Heart left ventricle (tissue), 16 donors: ENCODE data around the gene PRDM16. TPM values are rescaled to one million over a fixed set of nuclear protein-coding genes. Genes with fewer than 3 reads are reported as not detected.
A peak's percentile ranks its signal among the peaks of the same experiment; 100 is the strongest.

Experiments used
- ATAC-seq, 4 donors: fragments of 200-7000 bp; cut with Tn5 transposase; one replicate each; pipeline ENCODE4 v1.9.1; 2020 to 2022; ENCODE audit warnings: moderate library complexity in 4 of 4, mild to moderate bottlenecking in 3 of 4, moderate number of reproducible peaks in 1 of 4
- DNase-seq, 5 donors: peaks; one replicate each; pipeline ENCODE4 v3.0.0-alpha.2; 2020
- H3K27ac ChIP-seq, 12 donors: fragments of 200-600 bp; sonication (generic) in 4 of 12; one replicate each; pipeline versions ENCODE4 v1.5.0 to v1.8.0; 2016 to 2022; ENCODE audit warnings: mild to moderate bottlenecking in 2 of 12
- H3K27me3 ChIP-seq, 9 donors: fragments of 200-600 bp; sonication (generic) in 2 of 9; one replicate each; pipeline versions ENCODE4 v1.5.1 to v1.8.0; 2016 to 2022; ENCODE audit warnings: mild to moderate bottlenecking in 3 of 9
- H3K36me3 ChIP-seq, 9 donors: fragments of 200-600 bp; sonication (generic) in 2 of 9; one replicate each; pipeline versions ENCODE4 v1.5.0 to v1.8.0; 2018 to 2022; ENCODE audit warnings: mild to moderate bottlenecking in 2 of 9
- H3K4me1 ChIP-seq, 12 donors: fragments of 200-600 bp; sonication (generic) in 4 of 12; one replicate each; pipeline versions ENCODE4 v1.5.0 to v1.8.0; 2016 to 2022; ENCODE audit warnings: mild to moderate bottlenecking in 3 of 12
- H3K4me3 ChIP-seq, 12 donors: fragments of 200-600 bp; sonication (generic) in 4 of 12; one replicate each; pipeline versions ENCODE4 v1.5.0 to v1.8.0; 2017 to 2022; ENCODE audit warnings: mild to moderate bottlenecking in 9 of 12, moderate library complexity in 4 of 12
- H3K9me3 ChIP-seq, 12 donors: fragments of 200-600 bp; sonication (generic) in 4 of 12; one replicate each; pipeline versions ENCODE4 v1.5.0 to v1.8.0; 2016 to 2022; ENCODE audit warnings: mild to moderate bottlenecking in 1 of 12
- CTCF ChIP-seq, 12 donors: fragments of 200-600 bp; sonication (generic) in 4 of 12; IDR thresholded peaks; one replicate each; pipeline versions ENCODE4 v1.5.0 to v1.8.0; 2018 to 2022; ENCODE audit warnings: antibody characterized with exemption in 12 of 12, mild to moderate bottlenecking in 5 of 12
- POLR2A ChIP-seq, 2 donors: fragments of 450-650 bp; IDR thresholded peaks; one replicate each; pipeline ENCODE4 v1.6.1; 2017; ENCODE audit warnings: antibody characterized with exemption in 2 of 2, mild to moderate bottlenecking in 2 of 2, moderate library complexity in 2 of 2
- WGBS, 4 donors: extraction: QIAGEN DNeasy Blood & Tissue Kit in 2 of 4; methylation state at CpG; one replicate each; pipeline versions ENCODE4 v1.1.5 to v1.1.7; 2013 to 2018; 5-methylcytosine and 5-hydroxymethylcytosine counted together
- intact Hi-C, 10 donors: fragments of 100-400 bp; cut with DNase I; formaldehyde crosslinking; loops; one replicate each; pipeline versions ENCODE4 v1.11.1 to v1.14.2; 2022
- polyA plus RNA-seq, 2 donors: library from polyadenylated mRNA; stranded (reverse); fragments of 200-250 nt; gene quantifications; one replicate each; pipeline ENCODE4 v1.2.3, GENCODE V29; 2013
- total RNA-seq, 9 donors: library from RNA; depleted of rRNA in 2 of 9; stranded (reverse); fragments of >200 nt in 2 of 9; fragmentation: NEBNext Ultra II Directional in 3 of 9; extraction: Animal tissue kit (Norgen Biotek cat#: 25700) in 3 of 9; gene quantifications; one replicate each; pipeline versions ENCODE4 v1.1.0 to v1.2.4, GENCODE V29; 2016 to 2023
- donor health status: ischemic (EF 13 %, LVEDD 7.1; RV severe dilation, severe dysfunction).
- donor health status: healthy with polysubstance abuse.
- donor health status: DM: no; HTN: yes; CAD: no.
- donor health status: DM: no; HTN: no; CAD: no.
- donor health status: ischemic (EF 25% LVEDD 6.9; RV normal size, moderate dysfunction).
- donor health status: ischemic (EF 25% LVEDD 5.7; RV mildly dilated, moderate dysfunction).
- donor health status: healthy.
- donor health status: DM: yes; HTN: yes; CAD: no.
- donor health status: ischemic (EF 35%, LVEDD 5.7; RV mildly dilated, moderate dysfunction).
- donor health status: nonischemic (EF 11% LVEDD 7.7; RV severe dilation, severe dysfunction).
- donor health status: DM: yes; HTN: yes; CAD: no.
- donor health status: PGD.
- donor health status: ischemic (EF 29% LVEDD 5.4; RV normal size, mild dysfunction).
- donor health status: nonischemic (EF 23%, LVEDD 6.1; RV moderate dilation, normal function).

The PRDM16 gene
- total and polyA plus RNA-seq, 11 donors, result 6.0 to 22.7 (median 14.0) TPM

- Histone ChIP-seq H3K4me1 (peaks cover 0 to 25% (median 4%) of the 10 kb centered on the region in 12 donors), H3K4me3 (no peak overlapping the region), H3K36me3 (no peaks in the 10 kb centered on the region), H3K27me3 (no peaks in the 10 kb centered on the region), H3K9me3 (no peaks in the 10 kb centered on the region), H3K27ac (no peak overlapping the region)
- TF ChIP-seq POLR2A (IDR thresholded peaks at IDR 0.05), result no peak
- TF ChIP-seq CTCF (IDR thresholded peaks at IDR 0.05), result no peak
- ATAC-seq, result no peak
- WGBS, 4 donors, result 79 to 87% (median 84%) methylated on average over 17 of the region's 17 CpGs
- DNase-seq, result no peak
- intact Hi-C loops, result no loop called here
Measured at GRCh38 chr1:3089490-3089889, 20.5 kb downstream of the PRDM16 start.

DNA sequence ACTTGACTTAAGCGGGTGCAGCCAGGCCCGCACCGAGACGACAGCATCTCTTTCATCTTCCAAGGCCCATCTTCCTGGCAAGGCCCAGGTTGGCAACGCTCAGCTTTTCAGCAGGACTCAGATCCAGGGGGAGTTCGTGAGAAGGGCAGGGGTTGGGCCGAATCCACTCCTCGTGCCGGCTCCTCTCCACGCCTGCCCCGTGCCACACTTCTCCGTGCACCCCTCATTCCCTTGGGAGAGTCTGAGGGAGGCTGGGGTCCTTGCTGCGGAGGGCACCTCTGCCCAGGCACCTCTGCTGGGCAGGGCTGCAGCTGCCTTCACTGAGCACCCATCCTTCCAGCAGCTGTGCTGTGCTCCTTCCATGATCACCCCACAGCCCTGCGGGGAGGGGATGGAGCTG, 22.3 kb downstream of the PRDM16 start:
- no peak for ATAC-seq
- H3K9me3 ChIP-seq, result no peaks in the 10 kb centered on the region

DNA sequence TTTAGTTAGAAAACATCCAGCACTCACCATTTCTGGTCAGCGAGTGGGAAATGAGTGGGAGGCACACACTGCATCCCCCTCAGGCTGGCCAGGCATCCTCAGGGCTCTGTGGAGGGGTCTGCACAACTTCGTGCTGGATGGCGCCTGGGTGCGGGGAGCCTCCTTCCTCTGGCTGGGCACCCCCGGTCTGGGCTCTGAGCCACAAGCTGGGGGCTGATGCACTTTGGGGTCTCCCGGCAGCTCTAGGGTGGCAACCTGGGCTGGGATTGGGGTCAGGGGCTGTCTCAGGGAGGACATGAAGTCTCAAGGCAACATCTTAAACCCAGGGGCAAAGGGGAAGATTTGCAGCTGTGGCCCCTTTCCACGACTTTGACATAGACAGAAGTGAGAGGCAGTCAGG, 23.5 kb downstream of the PRDM16 start:
- Histone ChIP-seq H3K36me3 (no peaks in the 10 kb centered on the region), H3K27me3 (peaks cover 0 to 4% (median 0%) of the 10 kb centered on the region in 9 donors), H3K27ac (no peak overlapping the region), H3K4me3 (no peak overlapping the region), H3K4me1 (peaks cover 0 to 49% (median 14%) of the 10 kb centered on the region in 12 donors), H3K9me3 (no peaks in the 10 kb centered on the region)
- DNase-seq (no peak), ATAC-seq (no peak)
- 77 to 91% (median 81%) methylated on average over 3 to 7 of the region's 7 CpGs for WGBS, 4 donors
- TF ChIP-seq CTCF (IDR thresholded peaks at IDR 0.05) (no peak), POLR2A (IDR thresholded peaks at IDR 0.05) (no peak)
- intact Hi-C loops, result no loop called here

More for the DNA sequence above, 22.3 kb downstream of the PRDM16 start:
- intact Hi-C loops, result no loop called here
- Histone ChIP-seq H3K4me1 (peaks cover 0 to 37% (median 9%) of the 10 kb centered on the region in 12 donors), H3K27me3 (peaks cover 0 to under 1% (median 0%) of the 10 kb centered on the region in 9 donors), H3K36me3 (no peaks in the 10 kb centered on the region), H3K4me3 (no peak overlapping the region), H3K27ac (no peak overlapping the region)
- no peak for DNase-seq
- TF ChIP-seq CTCF (IDR thresholded peaks at IDR 0.05), result no peak
- 81 to 92% (median 88%) methylated on average over 10 to 14 of the region's 14 CpGs for WGBS, 4 donors

DNA sequence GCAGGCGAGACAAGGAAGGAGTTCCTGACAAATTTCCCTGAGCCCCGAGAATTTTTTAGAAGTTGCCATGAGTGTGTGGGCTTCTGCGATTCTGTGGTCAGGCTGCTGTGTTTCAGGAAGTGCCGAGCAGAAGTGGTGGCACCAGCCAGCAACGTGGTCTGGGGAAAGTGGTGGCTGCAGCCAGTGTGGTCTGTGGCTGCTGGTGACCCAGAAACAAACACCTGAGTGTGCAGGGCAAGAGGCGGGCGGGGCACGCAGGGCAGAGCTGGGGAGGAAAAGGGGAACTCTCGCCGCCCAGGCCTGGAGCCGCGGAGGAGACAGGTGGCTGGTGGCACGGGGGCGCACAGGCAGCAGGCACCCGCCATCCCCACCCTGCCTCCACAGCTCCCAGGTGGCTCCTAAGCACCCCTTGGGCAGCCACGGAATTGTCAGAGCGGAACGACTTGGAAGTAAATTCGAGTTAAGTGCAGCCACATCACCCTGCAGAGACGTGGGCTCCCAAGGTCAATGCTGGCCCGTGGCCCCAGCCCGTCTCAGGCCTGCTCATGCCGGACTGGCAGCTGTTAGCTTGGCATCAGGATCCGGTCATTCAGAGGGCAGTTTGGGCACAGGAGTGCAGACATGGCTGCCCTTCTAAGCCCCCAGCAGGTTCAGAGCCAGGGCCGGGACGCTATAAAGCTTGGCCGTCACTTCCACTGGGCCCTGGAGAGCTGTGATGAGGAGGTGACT, 25.1 kb downstream of the PRDM16 start:
- Histone ChIP-seq H3K4me1 (peaks cover 0 to 63% (median 18%) of the 10 kb centered on the region in 12 donors), H3K27ac (peak overlapping the region in 9 of 12 donors; percentile 6 to 67 (median 48)), H3K36me3 (no peaks in the 10 kb centered on the region), H3K4me3 (no peak overlapping the region), H3K27me3 (peaks cover 0 to 4% (median 0%) of the 10 kb centered on the region in 9 donors), H3K9me3 (no peaks in the 10 kb centered on the region)
- peak in 1 of 5 donors; percentile 67 for DNase-seq
- peak in 3 of 4 donors; percentile 31 to 52 (median 35) for ATAC-seq
- intact Hi-C loops, result no loop called here
- TF ChIP-seq CTCF (IDR thresholded peaks at IDR 0.05), result no peak
- TF ChIP-seq POLR2A (IDR thresholded peaks at IDR 0.05), result no peak
- 52 to 72% (median 63%) methylated on average over 22 to 27 of the region's 27 CpGs for WGBS, 4 donors
